Endodermal cell (in vitro differentiated cells): ENCODE results near the gene NAIF1. TPM values are rescaled to one million over a fixed set of nuclear protein-coding genes. Genes with fewer than 3 reads are reported as not detected.
A peak's percentile ranks its signal among the peaks of the same experiment; 100 is the strongest.

Experiments
- DNase-seq: peaks from one replicate; pipeline ENCODE4 v3.0.0-alpha.2; 2017
- H3K27ac ChIP-seq: 2 replicates; pipeline ENCODE4 v1.5.1; 2013; ENCODE audit warnings: mild to moderate bottlenecking, low read depth, low read length, moderate library complexity
- H3K27me3 ChIP-seq: 2 replicates; pipeline ENCODE4 v1.6.1; 2013; ENCODE audit warnings: mild to moderate bottlenecking, low read length, moderate library complexity; ENCODE audit not compliant: insufficient read depth, control insufficient read depth, poor library complexity, severe bottlenecking
- H3K36me3 ChIP-seq: 2 replicates; pipeline ENCODE4 v1.7.0; 2013; ENCODE audit warnings: mild to moderate bottlenecking, low read length, moderate library complexity; ENCODE audit not compliant: control insufficient read depth, insufficient read depth
- H3K4me1 ChIP-seq: one replicate; pipeline ENCODE4 v1.7.0; 2013; ENCODE audit warnings: low read length; ENCODE audit not compliant: control insufficient read depth, insufficient read depth
- H3K4me3 ChIP-seq: 2 replicates; pipeline ENCODE4 v1.5.1; 2013; ENCODE audit warnings: mild to moderate bottlenecking, low read length, moderate library complexity
- H3K9ac ChIP-seq: 2 replicates; pipeline ENCODE4 v1.6.1; 2013; ENCODE audit warnings: mild to moderate bottlenecking, low read length, moderate library complexity; ENCODE audit not compliant: poor library complexity, severe bottlenecking; ENCODE audit errors: extremely low read depth
- H3K9me3 ChIP-seq: 2 replicates; pipeline ENCODE4 v1.6.1; 2013; ENCODE audit warnings: mild to moderate bottlenecking, low read length, moderate library complexity; ENCODE audit not compliant: control insufficient read depth
- H3K27ac Mint-ChIP-seq: 2 replicates; pipeline ENCODE4 v1.8.0; 2020; ENCODE audit warnings: mixed read lengths
- H3K27me3 Mint-ChIP-seq: 2 replicates; pipeline ENCODE4 v1.8.0; 2021; ENCODE audit warnings: mild to moderate bottlenecking, mixed read lengths; ENCODE audit not compliant: insufficient read depth
- H3K36me3 Mint-ChIP-seq: 2 replicates; pipeline ENCODE4 v1.8.0; 2020; ENCODE audit warnings: low read depth, mixed read lengths
- H3K4me1 Mint-ChIP-seq: 2 replicates; pipeline ENCODE4 v1.8.0; 2020; ENCODE audit warnings: mixed read lengths
- H3K4me3 Mint-ChIP-seq: 2 replicates; pipeline ENCODE4 v1.8.0; 2020; ENCODE audit warnings: mild to moderate bottlenecking, moderate library complexity, mixed read lengths
- H3K9me3 Mint-ChIP-seq: 2 replicates; pipeline ENCODE4 v1.8.0; 2020; ENCODE audit warnings: mild to moderate bottlenecking, mixed read lengths
- CTCF ChIP-seq: fragments of 200-600 bp; sonication (generic); conservative IDR thresholded peaks from 2 replicates; pipeline ENCODE4 v1.5.0; 2021; ENCODE audit warnings: antibody characterized with exemption, mild to moderate bottlenecking
- WGBS, 2 experiments: methylation state at CpG; one replicate each; pipeline versions ENCODE4 v1.1.5 to v1.1.7; 2013; ENCODE audit warnings: missing lambda C conversion rate in 2 of 2, mixed read lengths in 1 of 2; ENCODE audit not compliant: insufficient coverage in 1 of 2, insufficient read length in 1 of 2; 5-methylcytosine and 5-hydroxymethylcytosine counted together
- total RNA-seq, 2 donors: library from RNA; stranded (reverse); fragmentation: NEBNext Ultra II Directional in 1 of 2; extraction: Animal tissue kit (Norgen Biotek cat#: 25700) in 1 of 2; gene quantifications; 2 replicates in 1 of 2; 3 replicates in 1 of 2; pipeline ENCODE4 v1.2.1, GENCODE V29; 2021

Gene NAIF1
- total RNA-seq, 2 donors from 2014 or later, result 6.2 to 6.6 TPM

- H3K9me3 ChIP-seq, result no peaks in the 10 kb centered on the region
- H3K4me3 Mint-ChIP-seq, result peak overlapping the region; percentile 68
- H3K9me3 Mint-ChIP-seq, result no peaks in the 10 kb centered on the region
- peaks cover 30% of the 10 kb centered on the region for H3K36me3 ChIP-seq
- H3K4me1 ChIP-seq, result peaks cover 26% of the 10 kb centered on the region
- H3K27me3 Mint-ChIP-seq, result no peaks in the 10 kb centered on the region
- H3K4me1 Mint-ChIP-seq, result peaks cover 19% of the 10 kb centered on the region
- DNase-seq, result peak; percentile 97
- H3K27ac Mint-ChIP-seq, result peak overlapping the region; percentile 100
- no peak for TF ChIP-seq CTCF
- H3K4me3 ChIP-seq, result peak overlapping the region; percentile 81
- H3K9ac ChIP-seq, result peak overlapping the region; percentile 89
- peaks cover 25% of the 10 kb centered on the region for H3K36me3 Mint-ChIP-seq
- H3K27ac ChIP-seq, result peak overlapping the region; percentile 99
- H3K27me3 ChIP-seq, result no peaks in the 10 kb centered on the region
- 7 to 8% methylated on average over 14 to 32 of the region's 32 CpGs for WGBS, 2 experiments
Observed at GRCh38 chr9:128098297-128099230, 31.4 kb upstream of the NAIF1 start.

GRCh38 chr9:128097543-128098296 is 30.6 kb upstream of the NAIF1 start:
- Mint-ChIP-seq H3K4me3 (peak overlapping the region; percentile 68), H3K36me3 (peaks cover 21% of the 10 kb centered on the region), H3K27ac (peak overlapping the region; percentile 100), H3K27me3 (no peaks in the 10 kb centered on the region), H3K4me1 (peaks cover 19% of the 10 kb centered on the region), H3K9me3 (no peaks in the 10 kb centered on the region)
- peaks cover 25% of the 10 kb centered on the region for H3K36me3 ChIP-seq
- H3K4me1 ChIP-seq, result peaks cover 26% of the 10 kb centered on the region
- no peaks in the 10 kb centered on the region for H3K9me3 ChIP-seq
- peak overlapping the region; percentile 99 for H3K27ac ChIP-seq
- H3K9ac ChIP-seq, result peak overlapping the region; percentile 89
- H3K27me3 ChIP-seq, result no peaks in the 10 kb centered on the region
- TF ChIP-seq CTCF, result no peak
- peak overlapping the region; percentile 81 for H3K4me3 ChIP-seq
- DNase-seq, result peak; percentile 74
- WGBS, 2 experiments, result 58 to 63% methylated on average over 11 to 13 of the region's 13 CpGs

- Mint-ChIP-seq H3K9me3 (no peaks in the 10 kb centered on the region), H3K36me3 (peaks cover 12% of the 10 kb centered on the region), H3K4me3 (no peak overlapping the region), H3K27ac (peak overlapping the region; percentile 100), H3K4me1 (peaks cover 19% of the 10 kb centered on the region), H3K27me3 (no peaks in the 10 kb centered on the region)
- Histone ChIP-seq H3K4me1 (peaks cover 26% of the 10 kb centered on the region), H3K36me3 (peaks cover 21% of the 10 kb centered on the region), H3K4me3 (no peak overlapping the region), H3K27me3 (no peaks in the 10 kb centered on the region), H3K27ac (peak overlapping the region; percentile 99), H3K9me3 (no peaks in the 10 kb centered on the region), H3K9ac (no peak overlapping the region)
- no peak for TF ChIP-seq CTCF
- 86 to 89% methylated on average over 10 to 19 of the region's 19 CpGs for WGBS, 2 experiments
- no peak for DNase-seq
Observed at GRCh38 chr9:128096616-128097536, 29.8 kb upstream of the NAIF1 start.
